H9 (cell line): ENCODE measurements around the gene PRDM1. TPM values are rescaled to one million over a fixed set of nuclear protein-coding genes. Genes with fewer than 3 reads are reported as not detected.

Experiments
- DNase-seq: peaks from one replicate; pipeline ENCODE4 v3.0.0-alpha.2; 2017
- H2AFZ ChIP-seq: one replicate; pipeline ENCODE4 v1.6.1; 2013; ENCODE audit warnings: mild to moderate bottlenecking, low read length, control low read depth, moderate library complexity
- H2AK5ac ChIP-seq: 2 replicates; pipeline ENCODE4 v1.6.1; 2013; ENCODE audit warnings: low read length, control low read depth, mixed read lengths; ENCODE audit not compliant: insufficient read length
- H2BK120ac ChIP-seq: one replicate; pipeline ENCODE4 v1.6.1; 2013; ENCODE audit warnings: low read depth, mild to moderate bottlenecking, low read length, control low read depth, inconsistent platforms; ENCODE audit not compliant: poor library complexity, severe bottlenecking
- H2BK12ac ChIP-seq: 2 replicates; pipeline ENCODE4 v1.6.1; 2013; ENCODE audit warnings: low read length, control low read depth, mixed read lengths, low read depth; ENCODE audit not compliant: insufficient read length
- H2BK15ac ChIP-seq: 2 replicates; pipeline ENCODE4 v1.6.1; 2013; ENCODE audit warnings: low read depth, low read length, control low read depth
- H2BK20ac ChIP-seq: one replicate; pipeline ENCODE4 v1.6.1; 2013; ENCODE audit warnings: low read depth, mild to moderate bottlenecking, low read length, control low read depth, inconsistent platforms; ENCODE audit not compliant: poor library complexity, severe bottlenecking
- H2BK5ac ChIP-seq: 2 replicates; pipeline ENCODE4 v1.6.1; 2013; ENCODE audit warnings: low read length, control low read depth, mixed read lengths; ENCODE audit not compliant: insufficient read length
- H3K14ac ChIP-seq: 2 replicates; pipeline ENCODE4 v1.6.1; 2013; ENCODE audit warnings: low read length, control low read depth; ENCODE audit not compliant: insufficient read depth
- H3K18ac ChIP-seq: 2 replicates; pipeline ENCODE4 v1.6.1; 2013; ENCODE audit warnings: low read depth, mild to moderate bottlenecking, mixed read lengths, low read length, control low read depth; ENCODE audit not compliant: insufficient read length
- H3K23ac ChIP-seq: 2 replicates; pipeline ENCODE4 v1.6.1; 2013; ENCODE audit warnings: low read length, control low read depth, mixed read lengths, low read depth; ENCODE audit not compliant: insufficient read length
- H3K23me2 ChIP-seq: 2 replicates; pipeline ENCODE4 v1.6.1; 2013; ENCODE audit warnings: low read depth, mild to moderate bottlenecking, mixed read lengths, low read length, control low read depth; ENCODE audit not compliant: insufficient read length, poor library complexity, severe bottlenecking
- H3K27ac ChIP-seq: 2 replicates; pipeline ENCODE4 v1.5.1; 2013; ENCODE audit warnings: low read length, control low read depth, mixed read lengths, low read depth; ENCODE audit not compliant: insufficient read length
- H3K27me3 ChIP-seq: 2 replicates; pipeline ENCODE4 v1.6.1; 2013; ENCODE audit warnings: low read length, control low read depth, inconsistent platforms; ENCODE audit not compliant: insufficient read depth
- H3K4ac ChIP-seq: 2 replicates; pipeline ENCODE4 v1.6.1; 2013; ENCODE audit warnings: low read depth, mild to moderate bottlenecking, control low read depth, inconsistent platforms, low read length, moderate library complexity
- H3K4me1 ChIP-seq: 2 replicates; pipeline ENCODE4 v1.6.1; 2013; ENCODE audit warnings: low read length, control low read depth, inconsistent platforms; ENCODE audit not compliant: insufficient read depth
- H3K4me2 ChIP-seq: 2 replicates; pipeline ENCODE4 v1.6.1; 2013; ENCODE audit warnings: low read length, control low read depth, mixed read lengths; ENCODE audit not compliant: insufficient read length, insufficient read depth
- H3K56ac ChIP-seq: 2 replicates; pipeline ENCODE4 v1.6.1; 2013; ENCODE audit warnings: low read depth, mild to moderate bottlenecking, mixed read lengths, low read length, control low read depth; ENCODE audit not compliant: insufficient read length
- H3K79me1 ChIP-seq: 2 replicates; pipeline ENCODE4 v1.6.1; 2013; ENCODE audit warnings: low read depth, mild to moderate bottlenecking, moderate library complexity, low read length, control low read depth, inconsistent platforms; ENCODE audit not compliant: insufficient read depth, poor library complexity, severe bottlenecking
- H3K79me2 ChIP-seq: 2 replicates; pipeline ENCODE4 v1.6.1; 2013; ENCODE audit warnings: low read length, control low read depth, inconsistent platforms; ENCODE audit not compliant: insufficient read depth
- H3K9ac ChIP-seq: 2 replicates; pipeline ENCODE4 v1.6.1; 2013; ENCODE audit warnings: low read length, control low read depth, mixed read lengths; ENCODE audit not compliant: insufficient read length; ENCODE audit errors: extremely low read depth
- H3K9me3 ChIP-seq: one replicate; pipeline ENCODE4 v1.6.1; 2013; ENCODE audit warnings: low read depth, low read length, inconsistent platforms; ENCODE audit not compliant: control insufficient read depth
- H3T11ph ChIP-seq: one replicate; pipeline ENCODE4 v1.6.1; 2013; ENCODE audit warnings: mild to moderate bottlenecking, low read length, control low read depth, inconsistent platforms
- H4K20me1 ChIP-seq: one replicate; pipeline ENCODE4 v1.6.1; 2013; ENCODE audit not compliant: control insufficient read depth, insufficient read length, insufficient read depth
- H4K5ac ChIP-seq: 2 replicates; pipeline ENCODE4 v1.6.1; 2013; ENCODE audit warnings: low read depth, mild to moderate bottlenecking, mixed read lengths, low read length, control low read depth; ENCODE audit not compliant: insufficient read length
- H4K8ac ChIP-seq: replicated peaks from 2 replicates; pipeline ENCODE4 v1.6.1; 2013; ENCODE audit warnings: low read length, control low read depth, mixed read lengths, low read depth; ENCODE audit not compliant: insufficient read length
- H4K91ac ChIP-seq: 2 replicates; pipeline ENCODE4 v1.6.1; 2013; ENCODE audit warnings: low read depth, mild to moderate bottlenecking, moderate library complexity, mixed read lengths, low read length, control low read depth; ENCODE audit not compliant: insufficient read length
- H3K27ac Mint-ChIP-seq, 3 experiments: 2 replicates in 2 of 3; 3 replicates in 1 of 3; pipeline ENCODE4 v1.8.0; 2020 to 2021; ENCODE audit warnings: mixed read lengths in 3 of 3, mild to moderate bottlenecking in 1 of 3, moderate library complexity in 1 of 3
- H3K27me3 Mint-ChIP-seq: 2 replicates; pipeline ENCODE4 v1.8.0; 2021; ENCODE audit warnings: low read depth, mild to moderate bottlenecking, moderate library complexity, mixed read lengths
- H3K36me3 Mint-ChIP-seq, 3 experiments: 2 replicates in 2 of 3; 3 replicates in 1 of 3; pipeline ENCODE4 v1.8.0; 2020 to 2021; ENCODE audit warnings: low read depth in 3 of 3, mixed read lengths in 3 of 3; ENCODE audit not compliant: insufficient read depth in 1 of 3
- H3K4me1 Mint-ChIP-seq, 2 experiments: 2 replicates each; pipeline ENCODE4 v1.8.0; 2020; ENCODE audit warnings: mixed read lengths in 2 of 2
- H3K4me3 Mint-ChIP-seq, 2 experiments: 2 replicates in 1 of 2; 3 replicates in 1 of 2; pipeline ENCODE4 v1.8.0; 2020 to 2021; ENCODE audit warnings: mild to moderate bottlenecking in 2 of 2, mixed read lengths in 2 of 2, moderate library complexity in 1 of 2
- H3K9me3 Mint-ChIP-seq, 2 experiments: 2 replicates in 1 of 2; 3 replicates in 1 of 2; pipeline ENCODE4 v1.8.0; 2020; ENCODE audit warnings: mild to moderate bottlenecking in 2 of 2, mixed read lengths in 2 of 2, moderate library complexity in 1 of 2
- WGBS: extraction: QIAGEN DNeasy Blood & Tissue Kit; methylation state at CpG from one replicate; pipeline ENCODE4 v1.1.7; 2013; ENCODE audit warnings: missing lambda C conversion rate, low lambda C conversion rate, mixed read lengths; ENCODE audit not compliant: insufficient read length; ENCODE audit errors: extremely low coverage; 5-methylcytosine and 5-hydroxymethylcytosine counted together
- total RNA-seq: library from RNA; stranded (reverse); gene quantifications from 2 replicates; pipeline ENCODE4 v1.2.1, GENCODE V29; 2021
- TF ChIP-seq, protein P1 (sequence below): fragments of 200-600 bp; sonication (generic); conservative IDR thresholded peaks from 3 replicates; pipeline ENCODE4 v1.8.0; 2021; ENCODE audit warnings: antibody characterized with exemption, mild to moderate bottlenecking

The PRDM1 gene
- total RNA-seq, 1 experiment from 2014 or later: 2.9 TPM

DNA sequence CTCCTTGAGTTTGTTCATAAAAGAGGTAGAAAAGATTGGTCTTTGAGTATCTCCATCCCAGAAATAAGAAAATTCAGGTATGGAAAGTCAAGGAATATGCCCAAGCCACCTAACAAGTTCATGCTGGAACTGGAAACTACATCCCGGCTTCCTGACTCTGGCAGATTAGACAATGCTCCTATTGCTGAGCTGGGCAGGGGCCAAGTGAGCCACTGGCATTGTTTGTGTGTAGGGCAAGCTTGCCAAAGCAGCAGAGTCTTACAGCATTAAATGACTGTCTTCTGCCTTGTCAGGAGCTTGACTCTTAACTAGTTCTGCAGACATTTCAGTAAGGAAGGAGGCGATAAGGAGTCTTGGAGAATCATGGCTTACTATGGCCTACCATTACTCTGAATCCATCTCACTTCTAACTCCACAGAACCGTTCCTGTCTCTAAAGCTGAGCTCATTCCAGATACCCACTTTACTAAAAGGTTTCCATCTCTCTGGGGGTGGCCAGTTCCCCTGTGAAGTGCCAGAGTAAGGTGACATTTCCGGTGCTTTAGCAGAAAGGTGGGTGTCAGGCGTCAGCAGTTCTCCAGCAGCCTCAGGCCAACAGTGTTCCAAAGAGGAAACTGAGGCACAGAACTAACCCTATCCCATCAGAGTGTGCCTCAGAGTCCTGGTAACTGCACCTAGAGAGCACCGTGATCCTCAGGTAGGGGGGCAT, 30.1 kb downstream of the PRDM1 start:
- no peak overlapping the region for H2BK5ac ChIP-seq
- no peaks in the 10 kb centered on the region for H3K79me1 ChIP-seq
- H3K4me1 ChIP-seq: peaks cover 4% of the 10 kb centered on the region; the same call in 1 of the 2 replicates
- no peak overlapping the region for H3K23ac ChIP-seq
- no peaks in the 10 kb centered on the region for H3K9me3 ChIP-seq
- no peak overlapping the region for H2AFZ ChIP-seq
- H2BK120ac ChIP-seq: peak overlapping the region; percentile 15
- no peaks in the 10 kb centered on the region for H3K23me2 ChIP-seq
- H3K18ac ChIP-seq: no peak overlapping the region
- DNase-seq: no peak
- WGBS: no CpG with 5 or more reads among the region's 6 CpGs
- H3K4ac ChIP-seq: no peak overlapping the region
- H3K14ac ChIP-seq: no peak overlapping the region
- H3K4me3 Mint-ChIP-seq: no peak overlapping the region
- no peak overlapping the region; a peak in 1 of 7 replicates for H3K27ac Mint-ChIP-seq
- no peak overlapping the region for H3K56ac ChIP-seq
- no peak overlapping the region for H4K91ac ChIP-seq
- no peak overlapping the region for H2BK15ac ChIP-seq
- H2BK12ac ChIP-seq: no peak overlapping the region
- no peaks in the 10 kb centered on the region for H3K9me3 Mint-ChIP-seq
- no peak overlapping the region for H3K27ac ChIP-seq
- H4K5ac ChIP-seq: no peak overlapping the region
- no peaks in the 10 kb centered on the region for H3K27me3 ChIP-seq
- H3T11ph ChIP-seq: no peak overlapping the region
- no peaks in the 10 kb centered on the region; a peak in 1 of 7 replicates for H3K36me3 Mint-ChIP-seq
- H4K20me1 ChIP-seq: no peaks in the 10 kb centered on the region
- H3K4me1 Mint-ChIP-seq: peaks cover 4 to 10% of the 10 kb centered on the region in 2 experiments; a peak in 3 of 4 replicates
- H2AK5ac ChIP-seq: no peak overlapping the region
- no peaks in the 10 kb centered on the region for H3K79me2 ChIP-seq
- TF ChIP-seq, protein P1, sequence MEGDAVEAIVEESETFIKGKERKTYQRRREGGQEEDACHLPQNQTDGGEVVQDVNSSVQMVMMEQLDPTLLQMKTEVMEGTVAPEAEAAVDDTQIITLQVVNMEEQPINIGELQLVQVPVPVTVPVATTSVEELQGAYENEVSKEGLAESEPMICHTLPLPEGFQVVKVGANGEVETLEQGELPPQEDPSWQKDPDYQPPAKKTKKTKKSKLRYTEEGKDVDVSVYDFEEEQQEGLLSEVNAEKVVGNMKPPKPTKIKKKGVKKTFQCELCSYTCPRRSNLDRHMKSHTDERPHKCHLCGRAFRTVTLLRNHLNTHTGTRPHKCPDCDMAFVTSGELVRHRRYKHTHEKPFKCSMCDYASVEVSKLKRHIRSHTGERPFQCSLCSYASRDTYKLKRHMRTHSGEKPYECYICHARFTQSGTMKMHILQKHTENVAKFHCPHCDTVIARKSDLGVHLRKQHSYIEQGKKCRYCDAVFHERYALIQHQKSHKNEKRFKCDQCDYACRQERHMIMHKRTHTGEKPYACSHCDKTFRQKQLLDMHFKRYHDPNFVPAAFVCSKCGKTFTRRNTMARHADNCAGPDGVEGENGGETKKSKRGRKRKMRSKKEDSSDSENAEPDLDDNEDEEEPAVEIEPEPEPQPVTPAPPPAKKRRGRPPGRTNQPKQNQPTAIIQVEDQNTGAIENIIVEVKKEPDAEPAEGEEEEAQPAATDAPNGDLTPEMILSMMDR: no peak
- H3K9ac ChIP-seq: no peak overlapping the region
- no peak overlapping the region for H3K4me2 ChIP-seq
- no peak overlapping the region for H2BK20ac ChIP-seq
- no peak overlapping the region for H4K8ac ChIP-seq
- peaks cover 1% of the 10 kb centered on the region; the same call in 1 of the 2 replicates for H3K27me3 Mint-ChIP-seq
